ENCODE data around the gene DNM2. TPM values are rescaled to one million over a fixed set of nuclear protein-coding genes. Genes with fewer than 3 reads are reported as not detected.
A peak's percentile ranks its signal among the peaks of the same experiment; 100 is the strongest.

Gene DNM2
- total and polyA plus RNA-seq, 2 of the 13 experiments (the other 11 are each of a cell fraction or from before 2014, with no cell fraction given): 41.7 to 59.8 TPM

DNA sequence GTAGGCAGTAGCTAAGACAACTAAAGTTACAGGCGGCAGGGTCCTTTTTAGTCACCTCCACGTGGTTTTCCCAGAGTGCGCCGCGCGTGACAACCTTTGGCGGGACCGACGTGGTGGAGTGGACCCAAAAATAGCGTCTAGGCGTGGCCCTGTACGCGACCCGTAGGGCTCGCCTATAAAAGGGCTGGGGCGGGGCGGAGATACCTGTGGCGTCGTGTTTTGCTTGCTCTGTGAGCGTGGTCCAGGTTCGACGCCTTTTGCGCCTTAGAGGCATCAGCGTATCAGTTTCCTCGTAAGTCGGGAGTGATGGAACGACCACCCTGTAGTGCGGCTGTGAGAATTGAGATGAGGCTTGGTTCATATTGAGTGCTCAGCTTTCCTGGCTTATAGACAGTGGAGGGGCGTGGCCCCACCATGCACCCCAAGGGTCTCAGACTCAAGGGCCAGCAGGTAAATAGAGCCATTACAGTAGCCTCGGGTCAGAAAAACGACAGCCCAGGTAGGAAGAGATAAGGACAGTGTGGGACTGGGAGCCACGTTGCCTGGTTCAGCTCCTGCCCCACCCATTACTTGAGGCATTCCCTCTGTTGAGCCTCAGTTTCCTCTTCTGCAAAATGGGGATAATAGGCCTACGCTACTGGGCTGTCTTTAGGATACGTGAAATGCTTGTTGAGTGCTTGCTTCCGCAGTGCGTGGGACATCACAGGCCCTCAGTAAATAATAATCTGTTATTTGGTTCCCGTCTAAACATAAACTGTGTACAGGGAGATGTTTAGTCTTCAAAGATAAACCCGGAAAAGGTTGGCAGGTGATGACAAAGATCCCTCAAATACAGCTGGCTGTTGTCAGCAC lies 118.8 kb downstream of the DNM2 start (continued):
- TF ChIP-seq, protein P1, sequence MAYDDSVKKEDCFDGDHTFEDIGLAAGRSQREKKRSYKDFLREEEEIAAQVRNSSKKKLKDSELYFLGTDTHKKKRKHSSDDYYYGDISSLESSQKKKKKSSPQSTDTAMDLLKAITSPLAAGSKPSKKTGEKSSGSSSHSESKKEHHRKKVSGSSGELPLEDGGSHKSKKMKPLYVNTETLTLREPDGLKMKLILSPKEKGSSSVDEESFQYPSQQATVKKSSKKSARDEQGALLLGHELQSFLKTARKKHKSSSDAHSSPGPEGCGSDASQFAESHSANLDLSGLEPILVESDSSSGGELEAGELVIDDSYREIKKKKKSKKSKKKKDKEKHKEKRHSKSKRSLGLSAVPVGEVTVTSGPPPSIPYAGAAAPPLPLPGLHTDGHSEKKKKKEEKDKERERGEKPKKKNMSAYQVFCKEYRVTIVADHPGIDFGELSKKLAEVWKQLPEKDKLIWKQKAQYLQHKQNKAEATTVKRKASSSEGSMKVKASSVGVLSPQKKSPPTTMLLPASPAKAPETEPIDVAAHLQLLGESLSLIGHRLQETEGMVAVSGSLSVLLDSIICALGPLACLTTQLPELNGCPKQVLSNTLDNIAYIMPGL (CRISPR knock-in tag; IDR thresholded peaks at IDR 0.05; ENCODE audit: borderline replicate concordance in 1 of 2, low read depth in 1 of 2): 0 out of 4 replicates have a peak, but pooled peaks of 1 of the 2 experiments have one; percentile 1
- TF ChIP-seq KMT2A (CRISPR knock-in tag; IDR thresholded peaks at IDR 0.05): no peak
- TF ChIP-seq SP4 (CRISPR knock-in tag; IDR thresholded peaks at IDR 0.05): no peak
- TF ChIP-seq, protein P2, sequence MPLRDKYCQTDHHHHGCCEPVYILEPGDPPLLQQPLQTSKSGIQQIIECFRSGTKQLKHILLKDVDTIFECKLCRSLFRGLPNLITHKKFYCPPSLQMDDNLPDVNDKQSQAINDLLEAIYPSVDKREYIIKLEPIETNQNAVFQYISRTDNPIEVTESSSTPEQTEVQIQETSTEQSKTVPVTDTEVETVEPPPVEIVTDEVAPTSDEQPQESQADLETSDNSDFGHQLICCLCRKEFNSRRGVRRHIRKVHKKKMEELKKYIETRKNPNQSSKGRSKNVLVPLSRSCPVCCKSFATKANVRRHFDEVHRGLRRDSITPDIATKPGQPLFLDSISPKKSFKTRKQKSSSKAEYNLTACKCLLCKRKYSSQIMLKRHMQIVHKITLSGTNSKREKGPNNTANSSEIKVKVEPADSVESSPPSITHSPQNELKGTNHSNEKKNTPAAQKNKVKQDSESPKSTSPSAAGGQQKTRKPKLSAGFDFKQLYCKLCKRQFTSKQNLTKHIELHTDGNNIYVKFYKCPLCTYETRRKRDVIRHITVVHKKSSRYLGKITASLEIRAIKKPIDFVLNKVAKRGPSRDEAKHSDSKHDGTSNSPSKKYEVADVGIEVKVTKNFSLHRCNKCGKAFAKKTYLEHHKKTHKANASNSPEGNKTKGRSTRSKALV (CRISPR knock-in tag; IDR thresholded peaks at IDR 0.05): 0 out of 2 replicates have a peak, but pooled peaks have one; percentile 32
- TF ChIP-seq ZNF224 (CRISPR knock-in tag; IDR thresholded peaks at IDR 0.05): peak; percentile 59; the same call in 1 of the 2 replicates
- no peak for TF ChIP-seq ZNF446 (CRISPR knock-in tag; IDR thresholded peaks at IDR 0.05)
- no peak for TF ChIP-seq HIC2 (CRISPR knock-in tag; IDR thresholded peaks at IDR 0.05; ENCODE audit: low read depth)
- TF ChIP-seq ZNF619 (CRISPR knock-in tag; IDR thresholded peaks at IDR 0.05): no peak; the same call in 1 of the 2 replicates
- no peak; the same call in 1 of the 2 replicates for TF ChIP-seq ZC3H13 (CRISPR knock-in tag; IDR thresholded peaks at IDR 0.05)
- no peak for TF ChIP-seq ELF3 (CRISPR knock-in tag; IDR thresholded peaks at IDR 0.05)
- TF ChIP-seq PCBP2 (optimal IDR thresholded peaks at IDR 0.05; ENCODE audit: low read depth, low read length, poor library complexity, severe bottlenecking): no peak
- no peak for TF ChIP-seq ZZZ3 (CRISPR knock-in tag; IDR thresholded peaks at IDR 0.05; ENCODE audit: borderline replicate concordance)
- no peak for TF ChIP-seq PHF8 (CRISPR knock-in tag; IDR thresholded peaks at IDR 0.05)
- TF ChIP-seq ZBTB44 (CRISPR knock-in tag; IDR thresholded peaks at IDR 0.05): 0 out of 2 replicates have a peak, but pooled peaks have one; percentile 29
- no peak for TF ChIP-seq RFX1 (IDR thresholded peaks at IDR 0.05)
- TF ChIP-seq ZNF276 (CRISPR knock-in tag; IDR thresholded peaks at IDR 0.05; ENCODE audit: low read depth): 0 out of 2 replicates have a peak, but pooled peaks have one; percentile 27
- TF ChIP-seq CCAR2 (optimal IDR thresholded peaks at IDR 0.05; ENCODE audit: low read depth, low read length): no peak
- TF ChIP-seq ARNT2 (CRISPR knock-in tag; IDR thresholded peaks at IDR 0.05; ENCODE audit: low read depth): peak; percentile 61
- TF ChIP-seq KLF12 (CRISPR knock-in tag; IDR thresholded peaks at IDR 0.05; ENCODE audit: borderline replicate concordance): peak; percentile 83; the same call in 1 of the 2 replicates

Data from HepG2 (cell line).